Panc1 (cell line): ENCODE data around the gene ARHGEF28.

Source experiments
- POLR2AphosphoS5 ChIP-seq: IDR thresholded peaks from 2 replicates; pipeline ENCODE4 v1.6.1; 2012; ENCODE audit warnings: mild to moderate bottlenecking, low read depth, low read length, moderate library complexity
- TF ChIP-seq, protein P1 (sequence below): fragments of 450-650 bp; IDR thresholded peaks from 2 replicates; pipeline ENCODE4 v1.5.1; 2017; ENCODE audit warnings: mild to moderate bottlenecking

GRCh38 chr5:73649926-73650325 lies 23.9 kb downstream of the ARHGEF28 start:
- no peak for TF ChIP-seq POLR2AphosphoS5
- TF ChIP-seq, protein P1, sequence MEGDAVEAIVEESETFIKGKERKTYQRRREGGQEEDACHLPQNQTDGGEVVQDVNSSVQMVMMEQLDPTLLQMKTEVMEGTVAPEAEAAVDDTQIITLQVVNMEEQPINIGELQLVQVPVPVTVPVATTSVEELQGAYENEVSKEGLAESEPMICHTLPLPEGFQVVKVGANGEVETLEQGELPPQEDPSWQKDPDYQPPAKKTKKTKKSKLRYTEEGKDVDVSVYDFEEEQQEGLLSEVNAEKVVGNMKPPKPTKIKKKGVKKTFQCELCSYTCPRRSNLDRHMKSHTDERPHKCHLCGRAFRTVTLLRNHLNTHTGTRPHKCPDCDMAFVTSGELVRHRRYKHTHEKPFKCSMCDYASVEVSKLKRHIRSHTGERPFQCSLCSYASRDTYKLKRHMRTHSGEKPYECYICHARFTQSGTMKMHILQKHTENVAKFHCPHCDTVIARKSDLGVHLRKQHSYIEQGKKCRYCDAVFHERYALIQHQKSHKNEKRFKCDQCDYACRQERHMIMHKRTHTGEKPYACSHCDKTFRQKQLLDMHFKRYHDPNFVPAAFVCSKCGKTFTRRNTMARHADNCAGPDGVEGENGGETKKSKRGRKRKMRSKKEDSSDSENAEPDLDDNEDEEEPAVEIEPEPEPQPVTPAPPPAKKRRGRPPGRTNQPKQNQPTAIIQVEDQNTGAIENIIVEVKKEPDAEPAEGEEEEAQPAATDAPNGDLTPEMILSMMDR = no peak
